Neural progenitor cell (in vitro differentiated cells): Measurements from ENCODE around the gene PRPF31. TPM values are rescaled to one million over a fixed set of nuclear protein-coding genes. Genes with fewer than 3 reads are reported as not detected.

Experiments used
- DNase-seq: peaks from one replicate; pipeline ENCODE4 v3.0.0-alpha.2; 2016; ENCODE audit warnings: low spot score
- H2AFZ ChIP-seq: fragments of 200-600 bp; sonication (generic); replicated peaks from 2 replicates; pipeline ENCODE4 v1.6.1; 2016; ENCODE audit warnings: antibody characterized with exemption
- H3F3A ChIP-seq: fragments of 200-600 bp; sonication (generic); 2 replicates; pipeline ENCODE4 v1.6.1; 2016; ENCODE audit warnings: antibody characterized with exemption, low read depth
- H3K27ac ChIP-seq: fragments of 200-600 bp; sonication (generic); 2 replicates; pipeline ENCODE4 v1.5.1; 2016; ENCODE audit warnings: mild to moderate bottlenecking
- H3K27me3 ChIP-seq: fragments of 200-600 bp; sonication (generic); 2 replicates; pipeline ENCODE4 v1.6.1; 2016; ENCODE audit warnings: mild to moderate bottlenecking, moderate library complexity
- H3K36me3 ChIP-seq: fragments of 200-600 bp; sonication (generic); 2 replicates; pipeline ENCODE4 v1.5.1; 2016
- H3K4me1 ChIP-seq: fragments of 200-600 bp; sonication (generic); 2 replicates; pipeline ENCODE4 v1.6.1; 2016; ENCODE audit warnings: mixed run types
- H3K4me2 ChIP-seq: fragments of 200-600 bp; sonication (generic); 2 replicates; pipeline ENCODE4 v1.6.1; 2016
- H3K4me3 ChIP-seq: fragments of 200-600 bp; sonication (generic); 2 replicates; pipeline ENCODE4 v1.5.1; 2016
- H3K79me2 ChIP-seq: fragments of 200-600 bp; sonication (generic); 2 replicates; pipeline ENCODE4 v1.6.1; 2016; ENCODE audit warnings: low read depth
- H3K9ac ChIP-seq: fragments of 200-600 bp; sonication (generic); 2 replicates; pipeline ENCODE4 v1.6.1; 2016
- H3K9me3 ChIP-seq: fragments of 200-600 bp; sonication (generic); 2 replicates; pipeline ENCODE4 v1.5.1; 2016; ENCODE audit warnings: low read depth
- H4K20me1 ChIP-seq: fragments of 200-600 bp; sonication (generic); 2 replicates; pipeline ENCODE4 v1.6.1; 2016; ENCODE audit warnings: low read depth
- H3K27ac Mint-ChIP-seq: 3 replicates; pipeline ENCODE4 v1.8.0; 2021; ENCODE audit warnings: mixed read lengths
- H3K27me3 Mint-ChIP-seq: 2 replicates; pipeline ENCODE4 v1.8.0; 2022; ENCODE audit warnings: low read depth, mild to moderate bottlenecking, inconsistent platforms, moderate library complexity, mixed read lengths; ENCODE audit not compliant: insufficient read depth
- H3K36me3 Mint-ChIP-seq: 3 replicates; pipeline ENCODE4 v1.8.0; 2021; ENCODE audit warnings: mixed read lengths
- H3K4me1 Mint-ChIP-seq: 3 replicates; pipeline ENCODE4 v1.8.0; 2021; ENCODE audit warnings: mixed read lengths
- H3K4me3 Mint-ChIP-seq: 3 replicates; pipeline ENCODE4 v1.8.0; 2021; ENCODE audit warnings: mild to moderate bottlenecking, moderate library complexity, mixed read lengths
- H3K9me3 Mint-ChIP-seq: 3 replicates; pipeline ENCODE4 v1.8.0; 2020; ENCODE audit warnings: mixed read lengths
- EZH2 ChIP-seq: fragments of 200-600 bp; sonication (generic); IDR thresholded peaks from 2 replicates; pipeline ENCODE4 v1.6.1; 2017; ENCODE audit warnings: antibody characterized with exemption, mild to moderate bottlenecking, moderate library complexity
- EZH2phosphoT487 ChIP-seq: fragments of 200-600 bp; sonication (generic); IDR thresholded peaks from 2 replicates; pipeline ENCODE4 v1.6.1; 2017; ENCODE audit warnings: antibody characterized with exemption
- total RNA-seq: library from RNA; depleted of rRNA; stranded (reverse); fragments of >200 nt; gene quantifications from 2 replicates; pipeline ENCODE4 v1.2.3, GENCODE V29; 2015; ENCODE audit warnings: low replicate concordance
- TF ChIP-seq, protein P1 (sequence below): fragments of 200-600 bp; sonication (generic); IDR thresholded peaks from 2 replicates; pipeline ENCODE4 v1.5.1; 2017; ENCODE audit warnings: antibody characterized with exemption, mild to moderate bottlenecking

Gene PRPF31
- total RNA-seq, 1 donor from 2014 or later = 64.4 TPM

DNA sequence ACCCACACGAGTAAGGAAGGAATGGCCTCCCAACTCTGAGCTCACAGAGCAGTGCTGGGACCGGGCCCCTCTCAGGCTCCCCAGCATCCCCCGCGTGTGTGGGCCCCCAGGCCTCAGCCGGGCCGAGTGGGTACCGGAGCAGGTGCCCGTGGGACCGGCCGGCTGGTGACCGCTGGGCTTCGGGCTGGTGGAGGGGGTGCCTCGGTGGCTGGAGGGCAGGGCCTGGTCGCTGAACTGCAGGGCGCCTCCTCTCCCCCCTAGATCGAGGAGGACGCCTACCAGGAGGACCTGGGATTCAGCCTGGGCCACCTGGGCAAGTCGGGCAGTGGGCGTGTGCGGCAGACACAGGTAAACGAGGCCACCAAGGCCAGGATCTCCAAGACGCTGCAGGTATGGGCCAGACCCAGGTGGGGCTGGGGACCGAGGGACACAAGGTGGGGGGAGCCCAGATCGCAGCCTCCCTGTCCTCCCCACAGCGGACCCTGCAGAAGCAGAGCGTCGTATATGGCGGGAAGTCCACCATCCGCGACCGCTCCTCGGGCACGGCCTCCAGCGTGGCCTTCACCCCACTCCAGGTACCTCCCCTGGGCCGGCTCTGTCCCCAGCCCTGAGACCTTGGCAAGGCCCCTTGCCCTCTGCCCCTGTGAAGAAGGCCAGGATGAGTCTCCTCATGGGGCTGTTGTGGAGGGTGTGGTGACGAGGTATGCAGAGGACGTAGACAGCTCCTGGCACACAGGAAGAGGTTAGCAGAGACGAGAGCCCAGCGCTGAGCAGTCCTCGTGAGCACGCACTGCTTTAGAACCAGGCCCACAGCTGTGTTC lies 13.5 kb downstream of the PRPF31 start:
- DNase-seq = no peak
- no peaks in the 10 kb centered on the region for H3K4me1 ChIP-seq
- H3K4me3 ChIP-seq = no peak overlapping the region
- H3K4me3 Mint-ChIP-seq = no peak overlapping the region
- H3K4me2 ChIP-seq = no peak overlapping the region
- no peaks in the 10 kb centered on the region for H3K4me1 Mint-ChIP-seq
- no peak overlapping the region for H3K27ac ChIP-seq
- peaks cover 15% of the 10 kb centered on the region for H3K36me3 Mint-ChIP-seq
- TF ChIP-seq, protein P1, sequence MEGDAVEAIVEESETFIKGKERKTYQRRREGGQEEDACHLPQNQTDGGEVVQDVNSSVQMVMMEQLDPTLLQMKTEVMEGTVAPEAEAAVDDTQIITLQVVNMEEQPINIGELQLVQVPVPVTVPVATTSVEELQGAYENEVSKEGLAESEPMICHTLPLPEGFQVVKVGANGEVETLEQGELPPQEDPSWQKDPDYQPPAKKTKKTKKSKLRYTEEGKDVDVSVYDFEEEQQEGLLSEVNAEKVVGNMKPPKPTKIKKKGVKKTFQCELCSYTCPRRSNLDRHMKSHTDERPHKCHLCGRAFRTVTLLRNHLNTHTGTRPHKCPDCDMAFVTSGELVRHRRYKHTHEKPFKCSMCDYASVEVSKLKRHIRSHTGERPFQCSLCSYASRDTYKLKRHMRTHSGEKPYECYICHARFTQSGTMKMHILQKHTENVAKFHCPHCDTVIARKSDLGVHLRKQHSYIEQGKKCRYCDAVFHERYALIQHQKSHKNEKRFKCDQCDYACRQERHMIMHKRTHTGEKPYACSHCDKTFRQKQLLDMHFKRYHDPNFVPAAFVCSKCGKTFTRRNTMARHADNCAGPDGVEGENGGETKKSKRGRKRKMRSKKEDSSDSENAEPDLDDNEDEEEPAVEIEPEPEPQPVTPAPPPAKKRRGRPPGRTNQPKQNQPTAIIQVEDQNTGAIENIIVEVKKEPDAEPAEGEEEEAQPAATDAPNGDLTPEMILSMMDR = no peak
- TF ChIP-seq EZH2 (no peak), EZH2phosphoT487 (no peak)
- H3K9me3 ChIP-seq = no peaks in the 10 kb centered on the region
- H3K27ac Mint-ChIP-seq = no peak overlapping the region
- H3F3A ChIP-seq = no peaks in the 10 kb centered on the region
- H2AFZ ChIP-seq = no peak overlapping the region
- no peaks in the 10 kb centered on the region for H3K27me3 ChIP-seq
- H3K9me3 Mint-ChIP-seq = no peaks in the 10 kb centered on the region
- H3K27me3 Mint-ChIP-seq = peaks cover 2% of the 10 kb centered on the region
- H3K36me3 ChIP-seq = no peaks in the 10 kb centered on the region
- no peaks in the 10 kb centered on the region for H4K20me1 ChIP-seq
- H3K79me2 ChIP-seq = no peaks in the 10 kb centered on the region
- H3K9ac ChIP-seq = no peak overlapping the region

DNA sequence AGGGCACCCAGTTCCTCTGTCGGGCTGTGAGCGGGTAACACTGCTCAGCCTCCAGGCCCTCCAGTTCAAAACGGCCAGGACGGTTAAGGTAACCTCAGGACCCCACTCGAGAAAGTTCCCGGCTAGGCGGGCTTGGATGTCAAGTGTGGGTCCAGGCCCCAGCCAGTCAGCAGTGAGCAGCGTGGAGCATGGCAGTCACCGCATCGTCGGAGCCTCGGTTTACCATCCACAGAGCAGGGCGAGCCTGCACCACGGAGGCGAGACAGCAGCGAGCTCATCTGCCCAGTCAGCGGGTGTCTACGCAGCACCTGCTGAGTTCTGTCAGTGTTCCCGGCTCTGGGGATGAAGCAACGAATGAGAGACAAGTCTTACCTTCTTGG lies 14.1 kb downstream of the PRPF31 start:
- no peaks in the 10 kb centered on the region for H3K36me3 ChIP-seq

DNA sequence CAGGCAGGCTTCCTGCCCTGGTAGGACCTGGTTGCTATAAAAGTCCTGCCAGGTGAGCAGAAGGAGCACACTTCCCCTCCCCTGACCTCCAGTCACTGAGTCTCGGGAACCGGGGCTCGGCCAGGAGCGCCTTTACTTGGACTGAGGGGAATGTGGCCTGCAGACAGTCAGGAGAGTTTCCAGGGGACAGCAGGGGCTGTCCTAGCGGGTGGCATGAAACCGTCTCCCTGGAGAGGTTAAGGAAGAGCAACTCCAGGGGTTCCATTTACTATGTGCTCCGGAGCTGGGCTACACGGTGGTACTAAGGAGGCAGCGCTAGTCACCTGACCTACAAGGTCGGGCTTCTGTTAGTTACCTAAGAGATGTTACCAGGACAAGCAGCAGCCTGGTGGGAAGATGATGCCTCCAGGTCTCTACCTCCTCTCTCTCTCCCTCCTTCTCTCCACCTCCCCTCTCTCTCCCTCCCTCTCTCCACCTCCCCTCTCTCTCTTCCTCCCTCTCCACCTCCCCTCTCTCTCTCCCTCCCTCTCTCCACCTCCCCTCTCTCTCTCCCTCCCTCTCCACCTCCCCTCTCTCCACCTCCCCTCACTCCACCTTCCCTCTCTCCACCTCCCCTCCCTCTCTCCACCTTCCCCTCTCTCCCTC lies 17.9 kb downstream of the PRPF31 start:
- Histone ChIP-seq H3K36me3 (no peaks in the 10 kb centered on the region), H3K79me2 (peaks cover 8% of the 10 kb centered on the region), H3K27me3 (peaks cover 4% of the 10 kb centered on the region), H3K9me3 (no peaks in the 10 kb centered on the region), H3K4me1 (no peaks in the 10 kb centered on the region), H2AFZ (no peak overlapping the region), H3F3A (peaks cover 19% of the 10 kb centered on the region), H3K4me2 (no peak overlapping the region), H3K4me3 (no peak overlapping the region), H3K9ac (no peak overlapping the region), H3K27ac (no peak overlapping the region), H4K20me1 (peaks cover 5% of the 10 kb centered on the region)
- DNase-seq = peak; percentile 81
- Mint-ChIP-seq H3K4me1 (peaks cover 16% of the 10 kb centered on the region), H3K4me3 (no peak overlapping the region), H3K27ac (no peak overlapping the region), H3K9me3 (no peaks in the 10 kb centered on the region), H3K36me3 (peaks cover 5% of the 10 kb centered on the region), H3K27me3 (peaks cover 15% of the 10 kb centered on the region)
- TF ChIP-seq EZH2 (no peak), EZH2phosphoT487 (no peak)
- TF ChIP-seq, protein P1 = no peak

More for the DNA sequence above, 14.1 kb downstream of the PRPF31 start:
- no peak for DNase-seq
- Mint-ChIP-seq H3K27me3 (peaks cover 2% of the 10 kb centered on the region), H3K9me3 (no peaks in the 10 kb centered on the region), H3K36me3 (peaks cover 15% of the 10 kb centered on the region), H3K4me3 (no peak overlapping the region), H3K4me1 (peaks cover 4% of the 10 kb centered on the region), H3K27ac (no peak overlapping the region)
- Histone ChIP-seq H3K4me2 (no peak overlapping the region), H2AFZ (no peak overlapping the region), H3F3A (peaks cover 4% of the 10 kb centered on the region), H3K79me2 (no peaks in the 10 kb centered on the region), H3K9ac (no peak overlapping the region), H3K4me3 (no peak overlapping the region), H3K27ac (no peak overlapping the region), H3K9me3 (no peaks in the 10 kb centered on the region), H4K20me1 (no peaks in the 10 kb centered on the region), H3K27me3 (no peaks in the 10 kb centered on the region), H3K4me1 (no peaks in the 10 kb centered on the region)
- TF ChIP-seq, protein P1 = no peak
- TF ChIP-seq EZH2 = no peak
- no peak for TF ChIP-seq EZH2phosphoT487
